ENCODE measurements around the gene COX7B. TPM values are rescaled to one million over a fixed set of nuclear protein-coding genes. Genes with fewer than 3 reads are reported as not detected.
"Not testable (repeated sequence)": the region's sequence is repeated elsewhere in the genome, so short reads cannot be mapped to it uniquely, and the experiment has no call there.

Gene COX7B
- total RNA-seq, 1 donor from 2014 or later = 1,696 TPM

DNA sequence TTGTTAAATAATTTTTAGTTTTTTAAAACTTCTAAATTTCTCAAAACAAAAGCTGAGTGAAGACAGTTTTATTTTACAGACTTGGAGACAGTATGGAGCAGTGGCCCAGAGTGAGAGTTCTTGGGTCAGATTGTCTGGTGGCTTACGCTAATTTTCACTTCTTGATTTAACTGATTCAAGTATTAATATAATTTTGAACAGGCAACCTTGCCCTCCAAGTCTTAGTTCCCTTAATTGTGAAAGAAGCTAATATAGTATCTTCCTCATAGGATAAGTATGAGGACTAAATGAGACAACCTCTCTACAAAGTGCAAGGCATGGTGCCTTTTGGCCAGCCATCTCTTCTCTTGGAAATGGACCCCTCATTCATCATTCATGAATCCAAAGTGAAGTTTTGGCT lies 36.6 kb downstream of the COX7B start:
- TF ChIP-seq, protein P1, sequence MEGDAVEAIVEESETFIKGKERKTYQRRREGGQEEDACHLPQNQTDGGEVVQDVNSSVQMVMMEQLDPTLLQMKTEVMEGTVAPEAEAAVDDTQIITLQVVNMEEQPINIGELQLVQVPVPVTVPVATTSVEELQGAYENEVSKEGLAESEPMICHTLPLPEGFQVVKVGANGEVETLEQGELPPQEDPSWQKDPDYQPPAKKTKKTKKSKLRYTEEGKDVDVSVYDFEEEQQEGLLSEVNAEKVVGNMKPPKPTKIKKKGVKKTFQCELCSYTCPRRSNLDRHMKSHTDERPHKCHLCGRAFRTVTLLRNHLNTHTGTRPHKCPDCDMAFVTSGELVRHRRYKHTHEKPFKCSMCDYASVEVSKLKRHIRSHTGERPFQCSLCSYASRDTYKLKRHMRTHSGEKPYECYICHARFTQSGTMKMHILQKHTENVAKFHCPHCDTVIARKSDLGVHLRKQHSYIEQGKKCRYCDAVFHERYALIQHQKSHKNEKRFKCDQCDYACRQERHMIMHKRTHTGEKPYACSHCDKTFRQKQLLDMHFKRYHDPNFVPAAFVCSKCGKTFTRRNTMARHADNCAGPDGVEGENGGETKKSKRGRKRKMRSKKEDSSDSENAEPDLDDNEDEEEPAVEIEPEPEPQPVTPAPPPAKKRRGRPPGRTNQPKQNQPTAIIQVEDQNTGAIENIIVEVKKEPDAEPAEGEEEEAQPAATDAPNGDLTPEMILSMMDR (IDR thresholded peaks at IDR 0.05; ENCODE audit: borderline replicate concordance) = no peak

GRCh38 chrX:77936299-77936698 lies 37.0 kb downstream of the COX7B start:
- H3K9me3 ChIP-seq (replicated peaks) = no peaks in the 10 kb centered on the region
- H3K27me3 ChIP-seq (ENCODE audit: low read depth) = no peaks in the 10 kb centered on the region
- H3K4me1 ChIP-seq = no peaks in the 10 kb centered on the region
- DNase-seq = no peak
- H3K4me3 ChIP-seq = no peak overlapping the region
- TF ChIP-seq, protein P1 (IDR thresholded peaks at IDR 0.05; ENCODE audit: borderline replicate concordance) = no peak
- H3K27ac ChIP-seq (replicated peaks) = no peak overlapping the region
- no peaks in the 10 kb centered on the region for H3K36me3 ChIP-seq
- intact Hi-C loops (cut with micrococcal nuclease) = no loop called here

More for the DNA sequence above, 36.6 kb downstream of the COX7B start:
- no peak overlapping the region for H3K4me3 ChIP-seq
- no peak for DNase-seq
- H3K9me3 ChIP-seq (replicated peaks) = no peaks in the 10 kb centered on the region
- no peak overlapping the region for H3K27ac ChIP-seq (replicated peaks)
- H3K4me1 ChIP-seq = no peaks in the 10 kb centered on the region
- intact Hi-C loops (cut with micrococcal nuclease) = no loop called here
- no peaks in the 10 kb centered on the region for H3K36me3 ChIP-seq
- no peaks in the 10 kb centered on the region for H3K27me3 ChIP-seq (ENCODE audit: low read depth)

DNA sequence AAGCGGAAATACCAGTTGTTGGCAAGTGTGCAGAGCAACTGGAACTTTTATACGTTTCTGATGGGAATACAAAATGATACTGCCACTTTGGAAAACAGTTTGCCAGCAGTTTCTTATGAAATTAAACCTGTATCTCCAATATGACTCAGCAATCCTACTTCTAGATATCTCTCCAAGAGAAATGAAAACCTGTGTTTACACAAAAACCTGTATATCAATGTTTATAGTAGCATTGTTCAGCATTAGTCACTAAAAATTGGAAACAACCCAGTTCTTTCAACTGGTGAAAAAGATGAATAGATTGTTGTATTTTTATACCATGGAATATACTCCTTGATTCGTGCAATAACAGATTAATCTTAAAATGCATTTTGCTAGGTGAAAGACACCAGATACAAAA lies 38.0 kb downstream of the COX7B start:
- no peaks in the 10 kb centered on the region for H3K27me3 ChIP-seq (ENCODE audit: low read depth)
- no peak overlapping the region for H3K27ac ChIP-seq (replicated peaks)
- DNase-seq = no peak
- no peaks in the 10 kb centered on the region for H3K4me1 ChIP-seq
- TF ChIP-seq, protein P1 (IDR thresholded peaks at IDR 0.05; ENCODE audit: borderline replicate concordance) = no peak
- no peaks in the 10 kb centered on the region for H3K36me3 ChIP-seq
- H3K9me3 ChIP-seq (replicated peaks) = no peaks in the 10 kb centered on the region
- no peak overlapping the region for H3K4me3 ChIP-seq
- intact Hi-C loops (cut with micrococcal nuclease) = no loop called here

GRCh38 chrX:77938083-77938680 lies 38.9 kb downstream of the COX7B start:
- TF ChIP-seq, protein P1 (IDR thresholded peaks at IDR 0.05; ENCODE audit: borderline replicate concordance) = no peak
- H3K36me3 ChIP-seq = no peaks in the 10 kb centered on the region
- no peak for DNase-seq
- H3K9me3 ChIP-seq (replicated peaks) = no peaks in the 10 kb centered on the region
- intact Hi-C loops (cut with micrococcal nuclease) = no loop called here
- no peaks in the 10 kb centered on the region for H3K4me1 ChIP-seq
- H3K4me3 ChIP-seq = no peak overlapping the region
- H3K27ac ChIP-seq (replicated peaks) = no peak overlapping the region
- H3K27me3 ChIP-seq (ENCODE audit: low read depth) = no peaks in the 10 kb centered on the region

DNA sequence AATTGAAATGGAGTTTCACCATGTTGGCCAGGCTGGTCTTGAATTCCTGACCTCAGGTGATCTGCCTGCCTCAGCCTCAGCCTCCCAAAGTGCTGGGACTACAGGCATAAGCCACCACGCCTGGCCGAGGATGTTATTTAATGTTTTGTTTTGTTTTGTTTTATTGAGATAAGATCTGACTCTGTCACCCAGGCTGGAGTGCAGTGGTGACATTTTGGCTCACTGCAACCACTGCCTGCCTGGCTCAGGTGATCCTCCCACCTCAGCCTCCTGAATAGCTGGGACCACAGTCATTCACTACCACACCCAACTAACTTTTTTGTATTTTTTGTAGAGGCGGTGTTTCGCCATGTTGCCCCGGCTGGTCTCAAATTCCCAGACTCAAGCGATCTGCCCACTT lies 45.8 kb downstream of the COX7B start:
- DNase-seq; H3K4me3 ChIP-seq; H3K9me3 ChIP-seq (replicated peaks); H3K4me1 ChIP-seq; H3K27me3 ChIP-seq (ENCODE audit: low read depth); H3K36me3 ChIP-seq; intact Hi-C loops (cut with micrococcal nuclease); H3K27ac ChIP-seq (replicated peaks): not testable (repeated sequence)

DNA sequence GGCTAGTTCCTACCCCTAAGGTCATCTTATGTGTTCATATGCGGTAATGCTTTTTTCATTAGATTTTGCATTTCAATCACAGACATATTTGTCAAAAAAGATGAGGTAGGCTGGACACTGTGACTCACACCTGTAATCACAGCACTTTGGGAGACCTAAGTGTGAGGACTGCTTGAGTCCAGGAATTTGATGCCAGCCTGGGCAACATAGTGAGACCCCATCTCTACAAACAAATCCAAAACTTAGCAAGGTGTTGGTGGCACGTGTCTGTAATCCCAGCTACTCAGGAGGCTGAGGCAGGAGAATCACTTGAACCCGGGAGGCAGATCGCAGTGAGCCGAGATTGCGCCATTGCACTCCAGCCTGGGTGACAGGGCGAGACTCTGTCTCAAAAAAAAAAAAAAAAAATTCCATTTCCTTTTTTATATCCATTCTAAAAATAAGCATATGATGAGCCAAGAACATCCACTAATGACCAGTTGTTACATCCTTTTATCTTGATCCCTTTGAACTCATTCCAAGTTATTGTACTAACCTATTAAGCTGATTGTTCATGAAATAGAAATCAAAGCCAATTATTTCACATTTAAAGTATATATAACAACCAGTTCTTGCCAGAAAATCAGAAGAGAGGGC lies 46.8 kb downstream of the COX7B start:
- intact Hi-C loops (cut with micrococcal nuclease) = no loop called here
- no peak overlapping the region for H3K4me3 ChIP-seq
- DNase-seq = no peak
- H3K9me3 ChIP-seq (replicated peaks) = no peaks in the 10 kb centered on the region
- H3K4me1 ChIP-seq = peaks cover 3% of the 10 kb centered on the region
- no peaks in the 10 kb centered on the region for H3K36me3 ChIP-seq
- TF ChIP-seq, protein P1 (IDR thresholded peaks at IDR 0.05; ENCODE audit: borderline replicate concordance) = no peak
- no peak overlapping the region for H3K27ac ChIP-seq (replicated peaks)
- no peaks in the 10 kb centered on the region for H3K27me3 ChIP-seq (ENCODE audit: low read depth)

Measured in left ventricle myocardium inferior (tissue), 1 donor.